Measurements from ENCODE around the gene NUP214. TPM values are rescaled to one million over a fixed set of nuclear protein-coding genes. Genes with fewer than 3 reads are reported as not detected.
A peak's percentile ranks its signal among the peaks of the same experiment; 100 is the strongest.

Gene NUP214
- polyA plus RNA-seq, 4 donors = 34.3 to 70.6 (median 56.7) TPM

- no peak for DNase-seq (ENCODE audit: low read depth in 4 of 4, low spot score in 3 of 4)
These were observed 149.4 kb downstream of the NUP214 start for GRCh38 chr9:131274674-131275331.

- no peak for DNase-seq (ENCODE audit: low read depth in 4 of 4, low spot score in 3 of 4)
These were observed 150.1 kb downstream of the NUP214 start for GRCh38 chr9:131275332-131276093.

GRCh38 chr9:131276094-131276888 is 150.9 kb downstream of the NUP214 start, which contains the start of gene FAM78A:
Gene FAM78A, minus strand, starts transcription at chr9:131276510. Its CDS starts 331 bp downstream, at chr9:131276179.
- DNase-seq (ENCODE audit: low read depth in 4 of 4, low spot score in 3 of 4) = no peak

- DNase-seq (ENCODE audit: low read depth in 4 of 4, low spot score in 3 of 4) = no peak
These were observed 151.5 kb downstream of the NUP214 start for GRCh38 chr9:131276891-131277286.

GRCh38 chr9:131277287-131277909 is 152.0 kb downstream of the NUP214 start:
- no peak for DNase-seq (ENCODE audit: low read depth in 4 of 4, low spot score in 3 of 4)

GRCh38 chr9:131277910-131278701 is 152.7 kb downstream of the NUP214 start:
- DNase-seq (ENCODE audit: low read depth in 4 of 4, low spot score in 3 of 4) = peak; percentile 66 to 77 (median 69)

- DNase-seq (ENCODE audit: low read depth in 4 of 4, low spot score in 3 of 4) = no peak
These were observed 153.3 kb downstream of the NUP214 start for GRCh38 chr9:131278702-131279111.

GRCh38 chr9:131279196-131279862 is 153.9 kb downstream of the NUP214 start:
- no peak for DNase-seq (ENCODE audit: low read depth in 4 of 4, low spot score in 3 of 4)

- DNase-seq (ENCODE audit: low read depth in 4 of 4, low spot score in 3 of 4) = no peak
These were observed 154.6 kb downstream of the NUP214 start for GRCh38 chr9:131279863-131280570.

GRCh38 chr9:131280660-131281059 is 155.3 kb downstream of the NUP214 start:
- no peak for DNase-seq (ENCODE audit: low read depth in 4 of 4, low spot score in 3 of 4)

GRCh38 chr9:131281119-131281965 is 156.0 kb downstream of the NUP214 start:
- no peak for DNase-seq (ENCODE audit: low read depth in 4 of 4, low spot score in 3 of 4)

GRCh38 chr9:131282175-131282574 is 156.8 kb downstream of the NUP214 start:
- DNase-seq (ENCODE audit: low read depth in 4 of 4, low spot score in 3 of 4) = no peak

GRCh38 chr9:131282688-131283422 is 157.5 kb downstream of the NUP214 start:
- peak in 2 of 4 donors; percentile 40 to 73 for DNase-seq (ENCODE audit: low read depth in 4 of 4, low spot score in 3 of 4)

Measured in left renal pelvis (tissue), 4 donors.